ENCODE data around the gene RABAC1.
A peak's percentile ranks its signal among the peaks of the same experiment; 100 is the strongest.
"Not testable (repeated sequence)": the region's sequence is repeated elsewhere in the genome, so short reads cannot be mapped to it uniquely, and the experiment has no call there.

The RABAC1 gene

GRCh38 chr19:41945135-41945766 is 13.9 kb downstream of the RABAC1 start:
- peak; percentile 76 for DNase-seq (ENCODE audit: low read depth)

- no peak for DNase-seq (ENCODE audit: low read depth)
These were observed 14.8 kb downstream of the RABAC1 start for GRCh38 chr19:41944336-41944735.

- DNase-seq (ENCODE audit: low read depth) = no peak
These were observed 17.5 kb downstream of the RABAC1 start for GRCh38 chr19:41941410-41942202.

GRCh38 chr19:41940731-41941409 is 18.3 kb downstream of the RABAC1 start:
- DNase-seq (ENCODE audit: low read depth) = no peak

GRCh38 chr19:41939861-41940730 is 19.0 kb downstream of the RABAC1 start:
- DNase-seq (ENCODE audit: low read depth) = no peak

- DNase-seq (ENCODE audit: low read depth) = not testable (repeated sequence)
These were observed 19.9 kb downstream of the RABAC1 start for GRCh38 chr19:41939209-41939608.

- DNase-seq (ENCODE audit: low read depth) = no peak
These were observed 21.3 kb downstream of the RABAC1 start for GRCh38 chr19:41937525-41938468.

- DNase-seq (ENCODE audit: low read depth) = no peak
These were observed 22.2 kb downstream of the RABAC1 start for GRCh38 chr19:41936961-41937360.

GRCh38 chr19:41936416-41936850 is 22.7 kb downstream of the RABAC1 start:
- peak; percentile 38 for DNase-seq (ENCODE audit: low read depth)

- DNase-seq (ENCODE audit: low read depth) = no peak
These were observed 23.2 kb downstream of the RABAC1 start for GRCh38 chr19:41935760-41936415.

GRCh38 chr19:41934849-41935374 is 24.2 kb downstream of the RABAC1 start:
- peak; percentile 62 for DNase-seq (ENCODE audit: low read depth)

GRCh38 chr19:41933693-41934426 is 25.3 kb downstream of the RABAC1 start:
- no peak for DNase-seq (ENCODE audit: low read depth)

- DNase-seq (ENCODE audit: low read depth) = no peak
These were observed 26.3 kb downstream of the RABAC1 start for GRCh38 chr19:41932720-41933332.

GRCh38 chr19:41932259-41932719 is 26.8 kb downstream of the RABAC1 start:
- no peak for DNase-seq (ENCODE audit: low read depth)

- no peak for DNase-seq (ENCODE audit: low read depth)
These were observed 28.1 kb downstream of the RABAC1 start for GRCh38 chr19:41930926-41931592.

- DNase-seq (ENCODE audit: low read depth) = no peak
These were observed 28.8 kb downstream of the RABAC1 start for GRCh38 chr19:41930322-41930722.

- no peak for DNase-seq (ENCODE audit: low read depth)
These were observed 29.5 kb downstream of the RABAC1 start for GRCh38 chr19:41929536-41930071.

Data from stimulated activated CD8-positive, alpha-beta memory T cell treated with anti-CD3 and anti-CD28 coated beads, Interleukin-4, amount 100 ng/mL, for 24 hours (primary cell).